KOPT-K1 (cell line): ENCODE data around the gene ARL10.

Experiments
- H3K27ac ChIP-seq: fragments of 200-600 bp; sonication (generic); 2 replicates; pipeline ENCODE4 v1.5.1; 2016; ENCODE audit warnings: antibody characterized with exemption, mild to moderate bottlenecking, low read depth, low read length; ENCODE audit not compliant: poor library complexity, severe bottlenecking
- H3K36me3 ChIP-seq: fragments of 200-600 bp; sonication (generic); 2 replicates; pipeline ENCODE4 v1.5.1; 2017; ENCODE audit warnings: antibody characterized with exemption, mild to moderate bottlenecking, low read length, moderate library complexity; ENCODE audit not compliant: insufficient read depth
- H3K9me3 ChIP-seq: fragments of 200-600 bp; sonication (generic); 2 replicates; pipeline ENCODE4 v1.5.1; 2017; ENCODE audit warnings: antibody characterized with exemption, low read length, mild to moderate bottlenecking; ENCODE audit not compliant: insufficient read depth, poor library complexity, severe bottlenecking

Gene ARL10

DNA sequence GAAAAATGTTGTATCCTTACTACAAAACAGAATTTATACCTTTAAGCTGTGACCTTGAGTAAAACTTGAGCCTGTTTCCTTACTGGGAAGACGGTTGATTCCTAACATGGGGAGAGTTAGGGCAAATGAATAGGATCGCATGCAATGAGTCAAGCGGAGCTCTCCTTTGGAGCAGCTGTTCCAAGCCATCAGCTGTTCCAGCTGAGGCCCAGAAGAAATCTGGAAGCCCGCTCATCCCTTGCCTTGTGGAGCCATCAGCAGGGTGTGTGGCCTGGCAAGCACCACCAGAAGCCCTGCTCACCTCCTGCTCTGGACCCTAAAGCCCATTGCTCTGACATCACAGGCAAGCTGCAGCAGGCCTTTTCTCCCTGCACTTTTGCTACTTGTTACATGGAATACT lies 11.8 kb upstream of the ARL10 start:
- no peaks in the 10 kb centered on the region for H3K9me3 ChIP-seq
- H3K27ac ChIP-seq = no peak overlapping the region
- peaks cover 100% of the 10 kb centered on the region for H3K36me3 ChIP-seq

DNA sequence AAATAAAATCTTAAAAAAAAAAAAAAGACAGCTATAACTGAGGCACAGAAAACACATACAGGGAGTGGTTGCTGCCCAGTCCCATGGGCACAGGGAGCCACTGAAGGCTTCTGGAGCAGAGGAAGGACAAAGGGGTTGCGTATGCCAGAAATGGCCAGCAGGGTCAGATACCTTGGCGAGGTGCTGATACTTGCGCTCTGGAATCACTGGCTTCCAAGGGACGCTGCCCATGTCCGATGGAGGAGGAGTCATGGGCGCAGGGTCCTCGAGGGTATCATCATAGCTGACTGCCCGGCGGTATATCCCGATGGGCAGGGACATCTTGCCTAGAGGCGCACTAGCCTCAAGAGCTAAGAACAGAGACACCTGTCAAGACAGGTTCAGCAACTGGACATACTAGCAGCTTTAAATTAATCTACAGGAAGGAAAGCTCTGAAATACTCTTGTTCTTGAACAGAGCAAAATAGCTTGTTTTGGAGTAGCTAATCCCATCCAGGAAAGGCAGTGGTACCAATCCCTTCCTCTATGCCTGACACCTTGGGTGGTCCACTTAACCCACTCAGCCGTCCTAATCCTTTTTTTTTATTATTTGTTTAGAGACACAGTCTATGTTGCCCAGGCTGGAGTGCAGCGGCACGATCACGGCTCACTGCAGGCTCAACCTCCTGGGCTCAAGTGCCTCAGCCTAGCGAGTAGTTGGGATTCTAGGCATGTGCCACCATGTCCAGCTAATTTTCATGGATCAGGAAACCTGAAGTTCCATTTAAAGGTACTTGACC lies 9.7 kb upstream of the ARL10 start:
- Histone ChIP-seq H3K27ac (no peak overlapping the region), H3K9me3 (no peaks in the 10 kb centered on the region), H3K36me3 (peaks cover 90% of the 10 kb centered on the region)

DNA sequence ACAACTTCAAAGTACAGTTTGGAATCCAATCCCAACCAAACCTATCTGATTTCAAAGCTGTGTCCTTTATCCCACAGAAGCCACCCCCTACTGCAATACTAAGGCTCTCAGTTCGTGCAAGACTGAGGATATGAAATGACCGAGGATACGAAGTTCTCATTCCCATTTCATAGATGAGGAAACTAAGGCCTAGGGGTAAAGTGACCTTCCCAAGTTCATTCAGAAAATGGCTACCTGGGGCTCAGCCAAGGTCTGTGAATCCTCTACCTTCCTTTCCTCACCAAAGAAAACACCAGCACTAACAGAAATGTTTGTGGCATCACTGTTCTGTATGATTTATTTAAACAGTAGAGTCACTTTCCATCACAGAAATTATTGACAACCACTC lies 9.1 kb upstream of the ARL10 start:
- Histone ChIP-seq H3K9me3 (no peaks in the 10 kb centered on the region), H3K36me3 (peaks cover 84% of the 10 kb centered on the region), H3K27ac (no peak overlapping the region)

DNA sequence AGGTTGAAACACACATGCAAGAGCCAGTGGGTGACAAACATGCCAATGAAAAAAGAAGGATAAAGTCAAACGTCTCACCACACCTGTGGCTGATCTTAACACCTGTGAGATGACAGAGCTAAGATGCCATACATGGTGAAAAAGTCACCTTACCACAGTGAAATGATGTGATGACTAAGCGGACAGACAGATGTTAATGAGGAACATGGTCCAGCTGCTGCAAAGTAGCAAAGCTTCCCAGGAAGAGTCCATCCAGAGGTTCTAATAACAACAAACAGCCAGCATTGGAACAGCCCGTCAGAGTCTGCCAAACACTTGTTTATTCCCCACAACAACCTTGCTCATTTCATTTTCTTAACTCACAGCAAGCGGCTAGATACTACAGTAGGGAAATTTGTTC lies 5.6 kb upstream of the ARL10 start:
- Histone ChIP-seq H3K36me3 (peaks cover 49% of the 10 kb centered on the region), H3K9me3 (no peaks in the 10 kb centered on the region), H3K27ac (no peak overlapping the region)

DNA sequence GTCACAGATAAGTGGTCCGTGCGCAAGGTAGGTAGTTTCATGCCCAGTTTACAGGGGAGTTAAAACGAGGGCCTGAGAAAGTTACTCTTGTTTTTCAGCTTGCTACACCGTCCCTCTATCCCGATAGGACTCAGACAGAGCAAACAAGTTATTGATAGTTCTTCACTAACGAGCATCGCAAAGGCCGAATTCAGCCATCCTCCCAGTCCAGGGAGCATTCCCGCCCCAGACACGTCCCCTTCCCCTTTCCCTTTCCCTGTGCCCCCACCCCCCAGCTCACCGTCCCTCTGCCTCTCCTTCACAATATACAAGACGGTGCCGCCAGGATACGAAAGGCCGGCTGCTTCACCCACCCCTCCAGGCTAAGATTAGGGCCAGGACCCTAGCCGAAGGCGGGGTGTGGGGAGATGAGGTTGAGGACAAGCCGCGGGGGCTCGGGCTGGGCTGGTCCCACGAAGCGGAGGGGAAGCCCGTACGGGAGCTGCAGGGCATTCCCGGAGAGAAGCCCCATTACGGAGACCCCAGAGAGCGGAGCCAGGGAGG lies 4.3 kb upstream of the ARL10 start:
- Histone ChIP-seq H3K36me3 (peaks cover 36% of the 10 kb centered on the region), H3K9me3 (no peaks in the 10 kb centered on the region), H3K27ac (peak overlapping the region; percentile 72)

DNA sequence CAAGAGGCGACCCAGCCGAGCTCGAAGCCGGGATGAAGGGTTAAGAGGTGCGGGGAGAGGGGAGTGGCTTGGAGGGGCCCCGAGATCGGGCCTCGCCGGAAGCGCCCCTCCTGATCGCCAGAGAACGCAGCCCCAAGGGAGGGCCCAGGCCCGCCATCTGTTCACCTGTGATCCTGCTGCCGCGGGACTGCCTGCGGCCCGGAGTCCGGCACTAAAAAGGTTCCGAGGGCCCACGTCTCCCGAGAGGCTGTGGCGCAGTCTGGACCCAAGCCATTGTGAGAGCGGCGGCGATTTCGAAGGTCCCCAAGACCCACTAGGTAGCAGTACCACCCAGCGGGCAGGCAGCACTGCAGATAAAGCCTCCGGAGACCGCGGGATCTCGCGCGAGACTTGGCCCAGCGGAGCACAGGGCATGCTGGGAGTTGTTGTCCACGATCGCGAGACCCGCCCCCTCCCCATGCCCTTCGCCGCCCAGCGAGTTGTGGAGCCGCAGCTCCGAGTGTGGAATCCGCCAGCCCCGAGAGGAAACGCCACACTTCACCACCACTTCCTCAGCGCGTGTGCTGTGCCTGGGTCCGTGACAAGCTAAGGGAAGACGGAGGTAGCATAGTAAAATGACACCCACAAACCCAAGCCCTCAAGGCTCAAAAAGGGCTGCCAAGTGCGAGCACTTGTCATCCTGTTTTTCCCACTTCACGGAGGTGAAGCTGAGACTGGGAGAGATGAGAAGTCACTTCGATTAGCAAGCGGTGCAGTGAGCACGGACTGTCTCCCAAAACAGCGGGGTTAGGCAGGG lies 3.7 kb upstream of the ARL10 start, which contains the start of gene KIAA1191:
Gene KIAA1191, minus strand, starts transcription at position 328 of the 796 bp plus-strand sequence. CDS start 2,256 bp downstream, outside the sequence.
- Histone ChIP-seq H3K27ac (peak within 1 kb of the TSS; percentile 72), H3K9me3 (no peaks in the 10 kb centered on the region), H3K36me3 (peaks cover 29% of the 10 kb centered on the region)

DNA sequence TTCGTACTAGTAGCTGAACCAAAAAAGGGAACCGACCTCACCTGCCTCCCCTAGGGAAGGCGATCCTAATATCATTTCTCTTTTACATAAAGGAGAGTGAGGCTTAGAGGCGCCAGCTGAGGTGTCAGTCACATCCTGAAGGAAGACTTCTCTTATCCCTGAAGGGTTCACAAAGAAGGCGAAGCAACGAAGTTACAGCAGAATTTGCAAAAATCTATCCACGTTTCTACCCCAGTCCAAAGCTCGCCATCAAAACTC lies 3.1 kb upstream of the ARL10 start:
- peaks cover 24% of the 10 kb centered on the region for H3K36me3 ChIP-seq
- H3K27ac ChIP-seq = peak overlapping the region; percentile 72
- H3K9me3 ChIP-seq = no peaks in the 10 kb centered on the region

DNA sequence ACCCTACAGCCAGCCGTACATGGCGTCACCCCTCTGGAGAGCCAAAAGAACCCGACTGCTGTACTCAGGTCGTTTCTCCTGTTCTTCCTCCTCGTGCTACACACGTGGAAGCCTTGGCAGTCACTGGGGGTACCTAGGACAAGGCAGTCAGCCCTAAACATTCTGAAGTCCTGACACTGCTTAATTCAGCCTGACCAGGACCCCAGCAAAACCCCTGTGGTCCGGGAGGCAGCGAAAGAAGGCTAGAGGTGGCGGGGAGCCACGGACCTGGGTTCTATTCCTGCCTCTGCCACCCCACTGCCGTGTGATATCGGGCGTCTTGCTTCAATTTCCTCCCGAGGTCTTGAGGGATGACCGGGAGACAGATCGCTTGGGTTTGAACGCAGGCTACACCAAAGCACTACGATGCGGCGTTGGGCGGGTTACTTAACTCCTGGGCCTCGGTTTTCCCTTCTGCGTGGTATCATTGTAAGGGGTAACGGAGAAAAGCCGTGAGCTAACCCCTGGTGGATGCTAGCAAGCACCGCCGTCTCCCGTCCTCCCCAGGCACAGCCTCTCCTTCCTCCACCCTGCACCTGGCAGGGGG lies 429 bp upstream of the ARL10 start:
- H3K36me3 ChIP-seq = peaks cover under 1% of the 10 kb centered on the region; the same call in 1 of the 2 replicates
- H3K9me3 ChIP-seq = no peaks in the 10 kb centered on the region
- no peak overlapping the region for H3K27ac ChIP-seq

DNA sequence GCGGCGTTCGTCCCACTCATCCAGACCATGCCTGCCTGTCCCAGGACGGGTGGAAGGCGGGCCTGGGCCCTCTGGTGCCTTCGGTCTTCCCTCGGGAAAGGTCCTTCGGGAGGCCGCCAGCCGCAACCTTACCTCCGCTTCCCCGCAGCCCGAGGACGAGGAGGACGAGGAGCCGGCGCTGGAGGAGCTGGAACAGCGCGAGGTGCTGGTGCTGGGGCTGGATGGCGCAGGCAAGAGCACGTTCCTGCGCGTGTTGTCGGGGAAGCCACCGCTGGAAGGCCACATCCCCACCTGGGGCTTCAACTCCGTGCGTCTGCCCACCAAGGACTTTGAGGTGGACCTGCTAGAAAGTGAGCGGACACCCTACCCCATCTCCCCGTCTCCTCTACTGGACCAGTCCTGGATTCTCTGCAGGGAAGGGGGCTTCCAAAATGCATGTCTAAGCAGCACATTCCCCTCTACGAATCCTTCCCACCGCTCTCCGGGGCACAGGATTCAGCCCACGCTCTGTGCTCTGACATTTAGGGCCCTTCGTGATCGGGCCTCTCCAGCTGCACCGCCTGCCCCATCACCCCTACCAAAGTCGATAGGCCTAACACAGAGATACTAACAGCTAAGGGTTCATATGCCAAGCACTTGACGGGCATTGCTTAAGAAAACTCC lies 1.1 kb downstream of the ARL10 start:
- no peak overlapping the region for H3K27ac ChIP-seq
- no peaks in the 10 kb centered on the region for H3K9me3 ChIP-seq
- H3K36me3 ChIP-seq = no peaks in the 10 kb centered on the region

DNA sequence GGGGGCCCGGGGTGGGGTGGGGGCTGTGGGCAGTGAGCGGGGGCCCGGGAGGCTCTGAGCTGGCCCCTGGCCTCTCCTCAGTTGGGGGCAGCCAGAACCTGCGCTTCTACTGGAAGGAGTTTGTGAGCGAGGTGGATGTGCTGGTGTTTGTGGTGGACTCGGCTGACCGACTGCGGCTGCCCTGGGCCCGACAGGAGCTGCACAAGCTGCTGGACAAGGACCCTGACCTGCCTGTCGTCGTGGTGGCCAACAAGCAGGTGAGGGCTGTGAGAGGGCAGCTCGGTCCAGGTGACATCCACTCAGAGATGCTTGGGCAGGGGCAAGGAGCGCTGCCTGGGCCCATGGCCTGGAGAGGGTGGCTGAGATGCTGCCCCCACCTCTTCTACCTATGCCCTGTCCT lies 3.4 kb downstream of the ARL10 start:
- Histone ChIP-seq H3K36me3 (peaks cover 9% of the 10 kb centered on the region; the same call in 1 of the 2 replicates), H3K27ac (no peak overlapping the region), H3K9me3 (no peaks in the 10 kb centered on the region)

DNA sequence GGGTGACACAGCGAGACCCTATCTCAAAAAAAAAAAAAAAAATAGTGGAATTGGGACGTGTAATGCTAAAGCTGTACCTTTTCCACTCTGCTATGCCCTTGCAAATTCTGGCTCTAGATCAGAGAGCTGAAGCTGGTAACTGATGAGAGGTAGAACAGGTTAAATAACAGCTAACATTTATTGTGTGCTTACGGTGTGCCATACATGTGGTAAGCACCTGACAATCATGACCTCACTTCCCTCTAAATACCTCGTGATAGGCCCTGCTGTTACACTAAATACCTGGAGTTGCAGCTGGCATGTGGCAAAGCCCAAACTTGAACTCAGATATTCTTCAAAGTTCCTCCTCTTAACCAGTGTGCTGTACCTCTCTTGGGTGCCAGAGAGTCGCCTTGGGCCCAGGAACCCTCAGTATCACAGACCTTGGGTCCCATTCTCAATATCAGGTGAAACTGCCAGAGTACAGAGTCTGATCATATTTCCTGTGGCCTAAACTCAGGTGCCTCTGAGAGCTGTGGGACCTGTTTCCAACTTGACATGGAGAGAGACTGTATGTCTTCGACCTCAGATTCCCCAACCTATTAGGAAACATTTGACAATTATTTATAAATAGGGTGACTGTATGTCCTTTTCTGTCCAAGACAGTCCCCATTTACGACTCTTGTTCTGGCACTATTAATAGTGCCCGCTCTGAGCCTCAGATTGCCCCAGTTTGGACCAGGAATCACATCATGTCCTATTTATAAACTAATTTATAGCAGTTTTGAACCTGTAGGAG lies 4.8 kb downstream of the ARL10 start:
- Histone ChIP-seq H3K27ac (no peak overlapping the region), H3K36me3 (peaks cover 9% of the 10 kb centered on the region; the same call in 1 of the 2 replicates), H3K9me3 (no peaks in the 10 kb centered on the region)

DNA sequence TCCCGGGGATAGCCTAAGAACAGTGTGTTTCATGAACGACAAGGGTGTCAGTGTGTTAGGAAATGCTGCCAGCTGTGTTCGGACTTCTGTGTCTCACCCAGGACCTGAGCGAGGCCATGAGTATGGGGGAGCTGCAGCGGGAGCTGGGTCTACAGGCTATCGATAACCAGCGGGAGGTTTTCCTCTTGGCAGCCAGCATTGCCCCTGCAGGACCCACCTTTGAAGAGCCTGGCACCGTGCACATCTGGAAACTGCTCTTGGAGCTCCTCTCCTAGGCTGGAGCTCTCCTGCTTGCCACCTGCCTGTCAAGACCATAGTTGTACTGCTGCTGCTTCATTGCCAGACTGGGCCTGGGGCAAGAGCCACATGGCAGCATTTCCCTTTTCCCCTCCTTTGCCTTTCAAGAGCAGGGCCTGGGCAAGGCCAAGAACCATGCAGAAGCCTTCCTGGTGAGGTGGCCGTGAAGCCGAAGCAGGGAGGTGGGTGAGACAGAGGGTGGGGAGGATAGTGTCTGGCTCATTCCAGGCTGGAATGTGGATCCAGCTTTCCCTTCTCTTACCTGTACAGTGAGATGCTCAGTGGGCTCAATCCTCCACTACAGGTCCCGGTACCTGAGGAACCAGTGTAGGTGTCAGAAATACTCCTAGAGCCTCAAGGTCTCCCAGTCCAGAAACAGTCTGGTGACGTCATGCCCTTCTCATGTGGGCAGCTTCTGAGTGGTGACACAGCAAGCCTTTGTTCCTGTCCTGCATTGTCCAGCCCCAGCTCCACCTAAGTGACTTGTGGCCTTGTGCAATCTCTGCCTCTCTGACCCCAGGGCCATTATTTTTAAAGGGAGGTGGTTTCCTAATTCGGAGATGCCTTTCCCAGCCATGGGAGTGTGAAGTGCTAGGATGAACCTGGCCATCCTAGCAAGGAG lies 6.6 kb downstream of the ARL10 start:
- Histone ChIP-seq H3K36me3 (peaks cover 14% of the 10 kb centered on the region; the same call in 1 of the 2 replicates), H3K9me3 (no peaks in the 10 kb centered on the region), H3K27ac (no peak overlapping the region)

DNA sequence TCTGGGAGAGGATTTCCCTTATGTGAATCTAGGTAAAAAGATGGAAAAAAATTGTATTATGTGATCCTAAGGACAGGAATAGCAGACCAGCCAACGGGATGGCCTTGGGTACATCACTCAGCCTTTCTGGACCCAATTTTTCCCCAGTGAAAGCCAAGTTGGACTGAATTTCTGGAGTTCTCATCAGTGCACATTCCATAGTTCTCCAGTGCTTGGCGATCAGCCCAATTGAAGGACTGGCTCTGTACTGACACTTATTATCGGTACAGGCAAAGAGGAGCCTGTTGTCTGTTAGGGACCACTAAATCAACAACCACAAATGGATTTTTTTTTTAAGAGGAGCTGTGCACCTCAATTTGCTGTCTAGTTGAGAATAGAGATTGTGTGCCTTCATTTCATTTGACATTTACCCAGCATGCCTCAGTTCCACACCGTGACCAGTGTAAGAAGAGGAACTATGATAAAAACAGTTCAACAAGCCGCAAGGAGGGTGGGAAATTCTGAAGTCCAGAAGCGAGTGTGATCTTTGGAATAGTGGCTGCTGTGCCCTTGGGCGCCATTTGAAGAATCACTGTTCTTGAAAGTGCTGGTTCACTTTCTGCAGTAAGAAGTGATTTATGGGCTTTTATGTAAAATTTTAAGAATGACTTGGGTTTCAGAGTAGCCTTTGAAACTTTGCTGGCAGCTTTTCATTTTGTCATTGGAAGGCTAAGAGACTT lies 8.0 kb downstream of the ARL10 start:
- H3K36me3 ChIP-seq = peaks cover 15% of the 10 kb centered on the region; the same call in 1 of the 2 replicates
- H3K27ac ChIP-seq = no peak overlapping the region
- H3K9me3 ChIP-seq = no peaks in the 10 kb centered on the region
